Testis (tissue), 3 donors: ENCODE data around the gene CYTL1. TPM values are rescaled to one million over a fixed set of nuclear protein-coding genes. Genes with fewer than 3 reads are reported as not detected.

ENCODE experiments used
- DNase-seq: peaks from one replicate; pipeline ENCODE4 v3.0.0-alpha.2; 2019
- H3K27ac ChIP-seq, 2 donors: fragments of 200-600 bp; sonication (generic); one replicate each; pipeline ENCODE4 v1.5.1; 2019
- H3K27me3 ChIP-seq: fragments of 200-600 bp; sonication (generic); one replicate; pipeline ENCODE4 v1.5.1; 2019
- H3K36me3 ChIP-seq: fragments of 200-600 bp; sonication (generic); one replicate; pipeline ENCODE4 v1.5.1; 2017; ENCODE audit warnings: low read depth; ENCODE audit errors: missing control alignments
- H3K4me1 ChIP-seq: fragments of 200-600 bp; sonication (generic); one replicate; pipeline ENCODE4 v1.5.1; 2019
- H3K4me3 ChIP-seq, 2 donors: fragments of 200-600 bp; sonication (generic); one replicate each; pipeline ENCODE4 v1.5.1; 2017 to 2019
- H3K9me3 ChIP-seq: fragments of 200-600 bp; sonication (generic); one replicate; pipeline ENCODE4 v1.5.1; 2017
- CTCF ChIP-seq, 3 experiments: fragments of 450-650 bp in 2 of 3; fragments of 200-600 bp in 1 of 3; sonication (generic) in 1 of 3; IDR thresholded peaks; one replicate each; pipeline ENCODE4 v1.5.1; 2016 to 2019; ENCODE audit warnings: antibody characterized with exemption in 3 of 3, mild to moderate bottlenecking in 2 of 3, moderate library complexity in 1 of 3
- POLR2A ChIP-seq: fragments of 450-650 bp; IDR thresholded peaks from one replicate; pipeline ENCODE4 v1.6.1; 2017; ENCODE audit warnings: antibody characterized with exemption, mild to moderate bottlenecking, moderate library complexity
- WGBS, 2 donors: methylation state at CpG; one replicate each; pipeline ENCODE4 v1.1.5; 2018; 5-methylcytosine and 5-hydroxymethylcytosine counted together
- intact Hi-C: fragments of 100-400 bp; cut with DNase I; formaldehyde crosslinking; loops from one replicate; pipeline ENCODE4 v1.15.1; 2023; ENCODE audit warnings: low total_unique reads
- polyA plus RNA-seq: library from polyadenylated mRNA; stranded (reverse); fragments of 350-450 nt; fragmentation: Illumina TruSeq; extraction: RNeasy Lipid Tissue Mini Kit (QIAGEN cat#74804); gene quantifications from one replicate; pipeline ENCODE4 v1.2.3, GENCODE V29; 2014; ENCODE audit warnings: low read depth, low replicate concordance; ENCODE audit not compliant: insufficient read depth
- total RNA-seq, 2 donors: library from RNA; depleted of rRNA; stranded (reverse); fragments of >200 nt; gene quantifications; one replicate each; pipeline ENCODE4 v1.2.3, GENCODE V29; 2016

The CYTL1 gene
- total and polyA plus RNA-seq, 3 donors from 2014 or later = 0.39 to 3.1 TPM; not detected in 1

GRCh38 chr4:5036239-5036638 is 17.0 kb upstream of the CYTL1 start:
- Histone ChIP-seq H3K4me1 (no peaks in the 10 kb centered on the region), H3K27ac (no peak overlapping the region), H3K9me3 (no peaks in the 10 kb centered on the region), H3K36me3 (no peaks in the 10 kb centered on the region), H3K4me3 (no peak overlapping the region), H3K27me3 (no peaks in the 10 kb centered on the region)
- no peak for TF ChIP-seq CTCF (IDR thresholded peaks at IDR 0.05)
- no peak for TF ChIP-seq POLR2A
- intact Hi-C loops = no loop called here
- 47 to 59% methylated on average over 5 of the region's 5 CpGs for WGBS, 2 donors
- no peak for DNase-seq

DNA sequence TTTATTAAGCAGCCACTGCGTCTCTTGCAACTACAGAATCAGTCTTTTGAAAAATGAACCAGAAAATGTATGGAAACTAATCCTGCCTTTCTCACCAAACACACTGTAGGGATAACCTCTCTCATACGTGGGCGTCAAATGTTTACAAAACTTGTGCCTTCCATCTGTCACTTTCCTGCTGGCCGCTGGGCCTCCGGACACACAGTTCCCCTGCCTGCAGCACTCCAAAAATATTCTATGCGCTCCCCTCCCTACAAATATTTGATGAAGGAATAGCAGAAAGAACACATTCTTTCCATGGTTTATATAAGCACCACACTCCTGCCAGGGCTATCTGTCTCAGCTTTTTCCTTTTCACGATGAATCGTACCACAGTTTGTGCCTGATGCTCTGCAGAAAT is 14.9 kb upstream of the CYTL1 start:
- TF ChIP-seq POLR2A = no peak
- no peak overlapping the region for H3K4me3 ChIP-seq
- no peaks in the 10 kb centered on the region for H3K36me3 ChIP-seq
- 61 to 76% methylated on average over 8 of the region's 8 CpGs for WGBS, 2 donors
- H3K4me1 ChIP-seq = no peaks in the 10 kb centered on the region
- no peak overlapping the region for H3K27ac ChIP-seq
- H3K27me3 ChIP-seq = no peaks in the 10 kb centered on the region
- DNase-seq = no peak
- no peaks in the 10 kb centered on the region for H3K9me3 ChIP-seq
- intact Hi-C loops = no loop called here

- no peak overlapping the region for H3K4me3 ChIP-seq
- no peaks in the 10 kb centered on the region for H3K36me3 ChIP-seq
- WGBS, 2 donors = 45 to 58% methylated on average over 10 of the region's 10 CpGs
- H3K27ac ChIP-seq = no peak overlapping the region
- TF ChIP-seq POLR2A (no peak), CTCF (IDR thresholded peaks at IDR 0.05) (no peak)
- no peaks in the 10 kb centered on the region for H3K9me3 ChIP-seq
- no peaks in the 10 kb centered on the region for H3K27me3 ChIP-seq
- no peak for DNase-seq
- intact Hi-C loops = no loop called here
- no peaks in the 10 kb centered on the region for H3K4me1 ChIP-seq
Observed at GRCh38 chr4:5033281-5033841, 14.1 kb upstream of the CYTL1 start.

- TF ChIP-seq POLR2A = no peak
- no peak for TF ChIP-seq CTCF (IDR thresholded peaks at IDR 0.05)
- no peak overlapping the region for H3K27ac ChIP-seq
- WGBS, 2 donors = 68 to 72% methylated on average over 5 of the region's 5 CpGs
- DNase-seq = no peak
- H3K36me3 ChIP-seq = no peaks in the 10 kb centered on the region
- no peaks in the 10 kb centered on the region for H3K27me3 ChIP-seq
- H3K9me3 ChIP-seq = no peaks in the 10 kb centered on the region
- intact Hi-C loops = no loop called here
- H3K4me3 ChIP-seq = no peak overlapping the region
- no peaks in the 10 kb centered on the region for H3K4me1 ChIP-seq
Observed at GRCh38 chr4:5032813-5033212, 13.6 kb upstream of the CYTL1 start.

- no peaks in the 10 kb centered on the region for H3K27me3 ChIP-seq
- intact Hi-C loops = no loop called here
- no peak for TF ChIP-seq CTCF (IDR thresholded peaks at IDR 0.05)
- no peak for DNase-seq
- no peak overlapping the region for H3K4me3 ChIP-seq
- no peaks in the 10 kb centered on the region for H3K36me3 ChIP-seq
- no peaks in the 10 kb centered on the region for H3K4me1 ChIP-seq
- H3K27ac ChIP-seq = no peak overlapping the region
- WGBS, 2 donors = 96 to 100% methylated on average over 3 of the region's 3 CpGs
- H3K9me3 ChIP-seq = no peaks in the 10 kb centered on the region
Observed at GRCh38 chr4:5030927-5031326, 11.7 kb upstream of the CYTL1 start.
